C4-2B (cell line): ENCODE measurements around the gene C10orf53.

ENCODE experiments used
- H3K27ac ChIP-seq: fragments of 450-650 bp; 2 replicates; pipeline ENCODE4 v1.5.1; 2017
- CTCF ChIP-seq: fragments of 450-650 bp; conservative IDR thresholded peaks from 2 replicates; pipeline ENCODE4 v1.5.1; 2017; ENCODE audit warnings: mild to moderate bottlenecking
- ZFX ChIP-seq: fragments of 450-650 bp; IDR thresholded peaks from 2 replicates; pipeline ENCODE4 v1.6.1; 2017

The C10orf53 gene

DNA sequence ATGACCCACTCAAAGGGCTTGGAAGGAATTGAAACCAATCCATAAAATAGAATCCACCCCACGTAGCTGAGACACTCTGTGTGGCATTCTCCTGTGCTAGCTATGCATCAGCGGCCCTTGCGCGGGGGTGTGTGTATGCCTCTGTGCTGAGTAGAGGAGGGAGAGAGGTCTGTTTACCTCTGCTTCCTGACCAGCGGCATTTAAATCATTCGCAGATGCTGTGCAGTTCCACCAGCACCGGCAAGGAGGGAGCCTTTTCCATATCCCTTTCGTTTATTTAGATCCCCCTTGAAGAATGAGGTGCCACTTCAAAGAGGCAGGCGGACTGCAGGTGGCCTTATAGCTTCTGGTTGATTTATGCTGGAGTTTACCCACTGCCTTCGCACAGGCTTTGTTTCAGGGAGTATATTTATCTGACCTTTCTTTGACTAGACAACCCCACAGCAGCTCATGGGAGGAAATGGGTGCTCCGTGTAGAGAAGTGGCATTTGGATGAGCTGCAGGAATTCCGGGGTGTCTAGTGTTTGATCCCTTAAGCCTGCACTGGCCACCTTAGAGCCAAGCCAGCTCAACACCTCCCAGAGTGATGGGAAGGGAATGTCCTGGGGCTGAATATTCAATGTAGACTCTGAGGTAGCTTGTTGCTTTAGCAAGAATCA, 11.4 kb downstream of the C10orf53 start:
- TF ChIP-seq ZFX (no peak), CTCF (no peak)
- H3K27ac ChIP-seq, result no peak overlapping the region

DNA sequence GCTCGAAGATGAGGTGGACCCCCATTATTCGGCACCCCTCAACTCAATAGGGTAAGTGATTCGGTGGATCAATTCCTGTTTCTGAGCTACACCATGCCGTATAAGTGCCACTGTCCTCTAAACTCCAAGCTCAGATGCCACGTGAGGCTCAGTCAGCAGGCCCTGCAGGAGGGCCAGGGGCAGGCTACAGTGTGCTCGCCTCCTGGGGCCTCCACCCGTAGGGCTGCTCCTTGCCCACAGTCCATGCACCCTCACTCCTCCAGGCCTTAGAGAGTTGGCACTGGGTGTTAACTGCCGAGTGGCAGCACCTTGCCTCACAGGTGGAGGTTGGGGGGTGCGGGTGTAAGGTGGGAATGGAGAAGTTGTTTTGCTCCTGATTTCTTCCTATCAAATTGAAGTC, 12.1 kb downstream of the C10orf53 start:
- TF ChIP-seq ZFX (no peak), CTCF (no peak)
- no peak overlapping the region for H3K27ac ChIP-seq

- no peak overlapping the region for H3K27ac ChIP-seq
These were observed 15.0 kb downstream of the C10orf53 start for GRCh38 chr10:49694466-49694865.

GRCh38 chr10:49696311-49696710, 16.9 kb downstream of the C10orf53 start:
- TF ChIP-seq ZFX (no peak), CTCF (no peak)
- no peak overlapping the region for H3K27ac ChIP-seq

More at GRCh38 chr10:49694466-49694865, 15.0 kb downstream of the C10orf53 start:
- TF ChIP-seq ZFX, result no peak

GRCh38 chr10:49698679-49699078, 19.2 kb downstream of the C10orf53 start:
- TF ChIP-seq ZFX (no peak), CTCF (no peak)
- no peak overlapping the region for H3K27ac ChIP-seq

DNA sequence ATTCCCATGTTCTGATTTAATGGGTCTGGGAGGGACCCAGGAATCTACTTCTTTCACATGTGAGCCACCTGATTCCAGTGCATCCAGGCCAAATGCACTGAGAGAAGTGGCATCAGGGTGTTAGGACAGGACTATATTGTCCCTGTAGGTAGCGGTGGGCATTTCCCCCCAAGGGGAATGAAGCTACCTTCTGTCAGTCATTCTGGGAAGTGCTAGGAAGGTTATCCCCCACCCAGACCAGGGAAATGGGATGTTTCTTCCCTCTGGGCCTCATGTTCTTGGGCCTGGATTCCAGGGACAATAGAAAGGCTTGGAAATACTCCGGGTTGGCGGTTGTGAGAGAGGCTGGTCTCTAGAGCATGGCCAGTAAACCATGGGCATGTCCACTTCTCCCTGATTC, 20.8 kb downstream of the C10orf53 start:
- TF ChIP-seq ZFX (no peak), CTCF (no peak)
- no peak overlapping the region for H3K27ac ChIP-seq

- H3K27ac ChIP-seq, result no peak overlapping the region
- TF ChIP-seq CTCF, result no peak
- no peak for TF ChIP-seq ZFX
These were observed 21.5 kb downstream of the C10orf53 start for GRCh38 chr10:49700997-49701396.

- H3K27ac ChIP-seq, result no peak overlapping the region
- TF ChIP-seq CTCF (no peak), ZFX (no peak)
These were observed 28.1 kb downstream of the C10orf53 start for GRCh38 chr10:49707585-49707984.
